Measurements from ENCODE around the gene CACNA2D1. TPM values are rescaled to one million over a fixed set of nuclear protein-coding genes. Genes with fewer than 3 reads are reported as not detected.

The CACNA2D1 gene
- not detected for total RNA-seq
- total RNA-seq (2013), result not detected

- Mint-ChIP-seq H3K36me3 (no peaks in the 10 kb centered on the region), H3K27ac (no peak within 1 kb of the TSS), H3K4me3 (peak within 1 kb of the TSS; percentile 56), H3K9me3 (peaks cover 0 to 4% of the 10 kb centered on the region in 2 donors), H3K27me3 (ENCODE audit: low read depth in 2 of 2) (peaks cover 29 to 35% of the 10 kb centered on the region in 2 donors), H3K4me1 (no peaks in the 10 kb centered on the region)
- Histone ChIP-seq H3K4me3 (ENCODE audit: low read length) (no peak within 1 kb of the TSS), H3K4me1 (ENCODE audit: control insufficient read depth, insufficient read depth, low read length) (no peaks in the 10 kb centered on the region), H3K9me3 (ENCODE audit: control insufficient read depth, insufficient read depth, low read length) (no peaks in the 10 kb centered on the region), H3K27ac (ENCODE audit: low read length) (no peak within 1 kb of the TSS), H3K27me3 (ENCODE audit: control insufficient read depth, insufficient read depth, low read length) (peaks cover 23% of the 10 kb centered on the region), H3K36me3 (ENCODE audit: control insufficient read depth, insufficient read depth, low read length) (no peaks in the 10 kb centered on the region)
- intact Hi-C loops (cut with micrococcal nuclease), result no loop called here
- TF ChIP-seq CTCF (IDR thresholded peaks at IDR 0.05), result no peak
- ATAC-seq (no peak), DNase-seq (no peak)
- WGBS (ENCODE audit: insufficient coverage), result 2% methylated on average over 82 of the region's 82 CpGs
Measured at GRCh38 chr7:82443547-82444219, at the start of gene CACNA2D1. CACNA2D1 (minus strand) TSS chr7:82443777.

DNA sequence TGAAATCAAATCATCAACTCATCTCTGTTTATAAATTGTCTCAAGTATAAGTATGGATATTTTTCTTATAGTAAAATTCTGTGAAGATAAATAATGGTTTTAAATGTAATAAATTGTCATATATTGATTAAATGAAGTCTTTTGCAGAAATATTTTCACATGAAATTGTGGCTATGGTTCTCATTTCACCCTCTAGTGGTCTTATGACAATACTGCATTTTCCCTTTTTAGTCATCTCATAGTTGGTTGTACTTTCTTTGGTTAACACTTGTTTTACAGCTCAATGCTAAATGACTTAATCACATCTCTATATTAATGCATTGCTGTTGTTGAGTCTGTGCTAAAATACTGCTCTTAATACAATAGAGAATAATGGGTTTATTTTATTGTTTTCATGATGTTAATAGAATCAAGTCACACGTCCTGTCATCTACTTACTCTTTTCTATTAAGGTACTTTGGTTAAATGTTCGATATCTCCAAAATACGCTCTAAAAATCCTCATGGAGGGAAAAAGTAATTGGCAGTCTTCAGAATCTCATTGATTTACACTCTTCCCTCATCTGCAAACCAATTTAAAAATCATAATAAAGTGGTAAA lies 38.0 kb upstream of the CACNA2D1 start:
- H3K4me1 Mint-ChIP-seq, result no peaks in the 10 kb centered on the region
- H3K27me3 Mint-ChIP-seq (ENCODE audit: low read depth in 2 of 2), result no peaks in the 10 kb centered on the region
- H3K9me3 Mint-ChIP-seq, result no peaks in the 10 kb centered on the region
- no peak overlapping the region for H3K4me3 Mint-ChIP-seq
- intact Hi-C loops (cut with micrococcal nuclease), result no loop called here
- H3K36me3 Mint-ChIP-seq, result no peaks in the 10 kb centered on the region
- Histone ChIP-seq H3K4me3 (ENCODE audit: low read length) (no peak overlapping the region), H3K4me1 (ENCODE audit: control insufficient read depth, insufficient read depth, low read length) (no peaks in the 10 kb centered on the region), H3K27ac (ENCODE audit: low read length) (no peak overlapping the region), H3K9me3 (ENCODE audit: control insufficient read depth, insufficient read depth, low read length) (no peaks in the 10 kb centered on the region), H3K36me3 (ENCODE audit: control insufficient read depth, insufficient read depth, low read length) (no peaks in the 10 kb centered on the region), H3K27me3 (ENCODE audit: control insufficient read depth, insufficient read depth, low read length) (no peaks in the 10 kb centered on the region)
- peak; percentile 19 for TF ChIP-seq CTCF (IDR thresholded peaks at IDR 0.05)
- WGBS (ENCODE audit: insufficient coverage), result no CpG with 5 or more reads among the region's 3 CpGs
- no peak overlapping the region for H3K27ac Mint-ChIP-seq
- no peak for DNase-seq
- no peak for ATAC-seq

DNA sequence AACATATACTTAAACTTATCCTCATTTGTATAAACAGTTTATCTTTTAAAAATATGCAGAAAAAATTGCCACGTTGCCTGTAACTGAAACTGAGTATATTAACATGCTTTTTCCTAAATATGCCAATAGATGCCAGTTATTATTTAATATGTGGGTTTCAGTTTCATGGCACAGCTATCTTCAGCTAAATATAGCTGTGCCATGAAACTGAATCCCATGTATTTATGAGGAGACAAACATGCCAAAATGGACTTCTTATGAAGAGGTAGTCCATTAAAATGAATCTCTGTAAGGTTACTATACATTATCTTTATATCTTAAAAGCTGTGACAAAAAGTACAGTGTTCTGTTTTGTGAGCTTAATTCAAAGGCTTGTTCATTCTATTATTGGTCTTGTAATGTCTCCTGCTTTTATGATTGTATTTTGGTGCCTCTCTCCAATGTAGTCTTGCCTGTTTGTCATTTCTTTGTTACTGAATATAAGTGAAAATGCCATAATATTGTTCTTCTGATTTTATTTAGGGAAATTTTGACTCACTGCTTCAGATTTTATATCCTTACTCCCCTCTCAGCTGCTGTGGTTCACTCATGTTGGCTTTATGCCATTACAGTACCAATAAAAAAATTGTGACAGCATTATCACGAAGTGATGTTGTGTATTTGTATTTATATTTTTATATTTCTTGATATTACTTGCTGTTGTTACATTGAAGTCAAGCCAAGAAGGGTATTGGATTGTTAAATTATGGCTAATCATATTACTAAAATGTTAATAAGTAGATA lies 34.3 kb upstream of the CACNA2D1 start:
- Mint-ChIP-seq H3K4me1 (no peaks in the 10 kb centered on the region), H3K27ac (no peak overlapping the region)
- TF ChIP-seq CTCF (IDR thresholded peaks at IDR 0.05), result no peak

More for the DNA sequence above, 34.3 kb upstream of the CACNA2D1 start:
- ATAC-seq (no peak), DNase-seq (no peak)
- Histone ChIP-seq H3K36me3 (ENCODE audit: control insufficient read depth, insufficient read depth, low read length) (no peaks in the 10 kb centered on the region), H3K4me1 (ENCODE audit: control insufficient read depth, insufficient read depth, low read length) (no peaks in the 10 kb centered on the region), H3K4me3 (ENCODE audit: low read length) (no peak overlapping the region), H3K27ac (ENCODE audit: low read length) (no peak overlapping the region), H3K9me3 (ENCODE audit: control insufficient read depth, insufficient read depth, low read length) (no peaks in the 10 kb centered on the region), H3K27me3 (ENCODE audit: control insufficient read depth, insufficient read depth, low read length) (no peaks in the 10 kb centered on the region)
- no peaks in the 10 kb centered on the region for H3K36me3 Mint-ChIP-seq
- H3K9me3 Mint-ChIP-seq, result peaks cover 2 to 3% of the 10 kb centered on the region in 2 donors
- no peaks in the 10 kb centered on the region for H3K27me3 Mint-ChIP-seq (ENCODE audit: low read depth in 2 of 2)
- intact Hi-C loops (cut with micrococcal nuclease), result no loop called here
- H3K4me3 Mint-ChIP-seq, result no peak overlapping the region
- WGBS (ENCODE audit: insufficient coverage), result no CpG with 5 or more reads among the region's 2 CpGs
